Sciatic nerve (tissue), 2 donors: ENCODE data around the gene RIC8B. TPM values are rescaled to one million over a fixed set of nuclear protein-coding genes. Genes with fewer than 3 reads are reported as not detected.
A peak's percentile ranks its signal among the peaks of the same experiment; 100 is the strongest.

ENCODE experiments used
- ATAC-seq: fragments of 200-7000 bp; cut with Tn5 transposase; one replicate; pipeline ENCODE4 v1.9.1; 2020; ENCODE audit warnings: mild to moderate bottlenecking, moderate library complexity
- DNase-seq: peaks from one replicate; pipeline ENCODE4 v3.0.0-alpha.2; 2020; ENCODE audit warnings: low spot score
- intact Hi-C: fragments of 100-400 bp; cut with DNase I; formaldehyde crosslinking; loops from one replicate; pipeline ENCODE4 v1.14.2; 2022
- total RNA-seq: library from RNA; stranded (reverse); fragmentation: NEBNext Ultra II Directional; extraction: Animal tissue kit (Norgen Biotek cat#: 25700); gene quantifications from one replicate; pipeline ENCODE4 v1.2.1, GENCODE V29; 2021
- donor health status: DM: no; HTN: no; CAD: no.
- donor health status: DM: no; HTN: no; CAD: no.

RIC8B gene
- total RNA-seq, 1 donor from 2014 or later: 28.8 TPM

DNA sequence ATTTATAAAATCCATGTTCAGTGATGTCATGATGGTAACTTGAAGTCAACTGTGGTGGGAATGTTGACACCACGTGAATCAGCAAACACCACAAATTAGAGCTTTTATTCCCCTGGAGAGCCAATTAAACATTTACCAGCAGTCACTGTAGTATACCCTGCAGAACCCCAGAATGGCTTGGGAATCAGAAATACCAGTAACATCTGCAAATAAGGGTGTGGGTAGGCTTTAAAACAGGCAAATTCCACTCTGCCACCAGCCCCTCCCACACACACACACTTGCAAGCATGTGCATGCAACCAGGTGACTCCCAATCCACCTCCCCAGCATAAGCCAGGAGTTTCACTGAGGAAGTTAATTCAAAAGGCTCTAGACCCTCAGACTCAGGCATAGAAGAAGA is 117.6 kb downstream of the RIC8B start:
- ATAC-seq: no peak
- no peak for DNase-seq
- intact Hi-C loops: no loop called here

DNA sequence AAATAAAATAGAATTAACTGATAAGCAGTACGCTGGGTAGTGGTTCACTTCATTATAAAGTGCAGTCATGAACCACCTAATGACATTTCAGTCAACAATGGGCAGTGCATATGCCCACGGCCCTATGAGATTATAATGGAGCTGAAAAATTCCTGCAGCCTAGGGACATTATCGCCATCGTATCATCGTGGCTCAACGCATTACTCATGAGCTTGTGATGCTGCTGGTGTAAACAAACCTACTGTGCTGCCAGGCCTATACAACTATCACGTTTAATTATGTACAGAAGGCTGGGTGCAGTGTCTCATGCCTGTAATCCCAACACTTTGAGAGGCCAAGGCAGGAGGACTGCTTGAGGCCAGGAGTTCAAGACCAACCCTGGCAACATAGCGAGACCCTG is 119.0 kb downstream of the RIC8B start:
- DNase-seq: no peak
- intact Hi-C loops: no loop called here
- no peak for ATAC-seq

DNA sequence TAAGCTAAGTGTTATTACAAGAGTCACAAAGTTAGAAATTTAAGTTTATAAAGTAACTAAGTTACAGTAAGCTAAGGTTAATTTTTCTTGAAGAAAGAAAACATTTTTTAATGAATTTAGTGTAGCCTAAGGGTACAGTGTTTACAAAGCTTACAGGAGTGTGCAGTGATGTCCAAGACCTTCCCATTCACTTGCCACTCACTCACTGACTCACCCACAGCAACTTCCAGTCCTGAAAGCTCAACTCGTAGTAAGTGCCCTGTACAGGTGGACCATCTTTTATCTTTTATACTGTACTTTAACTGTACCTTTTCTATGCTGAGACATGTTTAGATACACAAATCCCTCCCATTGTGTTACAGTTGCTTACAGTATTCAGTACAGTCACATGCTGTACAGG is 120.3 kb downstream of the RIC8B start:
- intact Hi-C loops: no loop called here
- DNase-seq: no peak
- no peak for ATAC-seq

DNA sequence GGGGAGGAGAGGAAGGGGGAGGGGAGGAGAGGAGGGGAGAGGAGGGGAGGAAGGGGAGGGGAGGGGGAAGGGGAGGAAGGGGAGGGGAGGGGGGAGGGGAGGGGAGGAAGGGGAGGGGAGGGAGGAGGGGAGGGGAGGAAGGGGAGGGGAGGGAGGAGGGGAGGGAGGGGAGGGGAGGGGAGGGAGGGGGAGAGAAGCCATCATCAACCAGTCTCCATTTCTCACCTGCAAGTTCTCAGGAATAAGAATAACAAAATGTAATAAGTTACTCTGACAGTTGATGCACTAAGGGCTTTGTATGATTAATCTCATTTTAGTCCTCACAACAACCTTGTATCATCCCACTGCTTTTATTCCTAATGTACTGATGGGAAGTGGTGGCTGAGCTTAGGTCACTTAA is 122.1 kb downstream of the RIC8B start:
- intact Hi-C loops: no loop called here
- no peak for DNase-seq
- no peak for ATAC-seq

DNA sequence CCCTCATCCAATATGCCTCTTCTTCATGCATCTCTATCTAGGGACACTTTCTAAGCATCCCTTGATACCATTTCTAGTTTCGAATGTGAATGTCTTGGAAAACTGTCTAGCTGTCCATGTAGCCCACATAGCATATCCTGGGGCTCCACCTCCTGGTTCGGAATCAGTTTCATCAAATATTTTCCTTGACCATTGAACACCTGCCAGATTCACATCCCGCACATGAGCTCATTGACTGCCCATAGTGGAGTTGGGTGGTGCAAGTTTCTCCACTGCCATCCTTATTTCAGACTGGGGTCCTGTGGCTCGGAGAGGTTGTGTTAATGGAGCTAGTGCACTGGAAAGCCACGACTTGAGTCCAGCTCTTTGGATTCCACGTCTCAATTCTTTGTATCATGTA is 122.6 kb downstream of the RIC8B start:
- ATAC-seq: peak; percentile 25
- DNase-seq: no peak
- intact Hi-C loops: no loop called here

DNA sequence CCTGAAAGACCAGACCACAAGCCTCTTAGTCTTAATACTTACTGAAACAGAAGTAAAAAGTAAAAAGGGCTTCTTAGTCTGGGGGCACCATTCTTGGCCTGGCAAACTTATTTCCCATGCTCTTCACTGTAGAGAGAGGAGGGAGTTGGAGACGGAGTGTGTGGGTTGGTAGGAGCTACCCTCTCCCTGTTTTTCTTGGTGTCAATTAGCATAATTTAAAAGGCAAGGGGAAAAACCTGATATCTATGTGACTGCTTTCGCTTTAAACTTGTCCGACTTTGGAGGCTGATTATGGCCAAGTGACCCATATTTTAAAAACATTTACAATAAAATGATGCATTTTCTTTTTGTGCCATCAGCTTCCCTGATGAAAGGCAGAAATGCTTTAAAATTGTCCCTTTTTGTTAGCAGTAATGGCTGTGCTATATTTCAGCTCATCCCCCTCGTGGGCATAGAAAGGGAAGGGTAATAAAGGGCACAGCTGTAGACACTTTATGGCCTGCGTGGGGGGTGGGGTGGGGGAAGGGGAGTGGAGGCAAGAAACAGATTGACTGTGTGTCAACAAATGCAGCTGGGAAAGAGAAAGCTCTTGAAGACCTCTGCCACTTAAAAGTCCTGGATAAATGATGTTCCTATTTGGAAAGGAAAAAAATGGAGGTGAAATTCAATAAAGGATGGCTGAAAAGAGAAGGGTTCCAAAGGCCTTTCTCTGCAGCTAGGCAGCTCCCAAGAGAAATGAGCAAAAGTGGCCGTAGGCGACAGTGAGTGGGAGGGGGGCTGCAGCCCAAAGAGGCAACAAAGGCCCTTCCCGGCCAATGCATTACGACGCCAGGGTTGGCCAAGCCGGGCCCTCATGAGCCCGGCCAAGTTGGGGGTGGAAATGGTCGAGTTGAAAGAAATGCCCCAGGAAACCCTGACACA is 123.8 kb downstream of the RIC8B start:
- intact Hi-C loops: no loop called here
- ATAC-seq (peak; percentile 64), DNase-seq (no peak)

DNA sequence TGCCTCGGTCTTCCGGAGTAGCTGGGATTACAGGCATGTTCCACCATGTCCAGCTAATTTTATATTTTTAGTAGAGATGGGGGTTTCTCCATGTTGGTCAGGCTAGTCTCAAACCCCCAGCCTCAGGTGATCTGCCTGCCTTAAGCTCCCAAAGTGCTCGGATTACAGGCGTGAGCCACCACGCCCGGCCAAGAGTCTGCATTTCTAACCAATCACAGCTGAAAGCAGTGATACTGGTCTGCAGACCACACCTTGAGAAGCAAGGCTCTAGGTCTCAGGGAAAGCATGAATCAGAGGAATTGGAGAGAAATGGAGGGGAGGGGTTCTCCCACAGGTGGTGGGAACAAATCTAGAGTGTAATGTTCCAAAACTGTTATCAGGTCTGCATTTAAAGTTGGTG is 126.1 kb downstream of the RIC8B start:
- intact Hi-C loops: no loop called here

DNA sequence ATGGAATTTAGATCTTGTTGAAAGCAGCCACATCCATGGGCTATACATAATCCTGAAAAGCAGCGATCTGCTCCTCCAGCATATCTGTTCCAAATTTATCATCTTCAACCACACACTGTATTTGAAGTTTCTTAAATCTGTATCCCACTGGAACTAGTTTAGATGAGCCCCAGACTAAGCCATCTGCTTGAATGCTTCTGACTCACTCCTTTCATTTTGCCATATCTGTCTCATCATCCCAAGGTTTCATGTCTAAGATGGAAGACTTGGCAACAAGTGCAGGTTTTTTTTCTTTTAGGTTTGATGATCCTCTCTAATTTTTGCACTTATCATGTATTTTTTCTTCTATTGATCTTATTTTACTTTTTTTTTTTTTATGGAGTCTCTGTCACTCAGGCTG is 126.8 kb downstream of the RIC8B start:
- intact Hi-C loops: no loop called here
- ATAC-seq: no peak
- DNase-seq: no peak

More for the DNA sequence above, 126.1 kb downstream of the RIC8B start:
- no peak for ATAC-seq
- no peak for DNase-seq

DNA sequence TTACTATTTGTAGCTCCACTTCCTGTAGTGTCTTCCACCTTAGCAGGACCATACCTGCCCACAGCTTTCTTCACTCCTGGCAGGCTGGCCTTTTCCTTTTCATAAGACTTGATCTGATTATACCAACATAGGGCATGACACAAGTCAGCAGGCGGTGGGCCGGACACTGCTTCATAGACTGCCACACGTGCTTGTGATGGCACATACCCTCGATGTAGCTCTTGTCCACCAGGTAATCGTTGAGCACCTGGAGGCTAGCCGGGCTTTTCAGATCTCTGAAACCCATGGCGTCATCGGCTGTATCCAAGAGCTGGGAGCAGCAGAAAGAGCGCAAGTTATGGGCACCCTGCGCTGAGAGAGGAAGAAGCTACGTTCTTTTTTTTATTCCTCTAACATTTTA is 127.6 kb downstream of the RIC8B start:
- ATAC-seq: no peak
- no peak for DNase-seq
- intact Hi-C loops: no loop called here

DNA sequence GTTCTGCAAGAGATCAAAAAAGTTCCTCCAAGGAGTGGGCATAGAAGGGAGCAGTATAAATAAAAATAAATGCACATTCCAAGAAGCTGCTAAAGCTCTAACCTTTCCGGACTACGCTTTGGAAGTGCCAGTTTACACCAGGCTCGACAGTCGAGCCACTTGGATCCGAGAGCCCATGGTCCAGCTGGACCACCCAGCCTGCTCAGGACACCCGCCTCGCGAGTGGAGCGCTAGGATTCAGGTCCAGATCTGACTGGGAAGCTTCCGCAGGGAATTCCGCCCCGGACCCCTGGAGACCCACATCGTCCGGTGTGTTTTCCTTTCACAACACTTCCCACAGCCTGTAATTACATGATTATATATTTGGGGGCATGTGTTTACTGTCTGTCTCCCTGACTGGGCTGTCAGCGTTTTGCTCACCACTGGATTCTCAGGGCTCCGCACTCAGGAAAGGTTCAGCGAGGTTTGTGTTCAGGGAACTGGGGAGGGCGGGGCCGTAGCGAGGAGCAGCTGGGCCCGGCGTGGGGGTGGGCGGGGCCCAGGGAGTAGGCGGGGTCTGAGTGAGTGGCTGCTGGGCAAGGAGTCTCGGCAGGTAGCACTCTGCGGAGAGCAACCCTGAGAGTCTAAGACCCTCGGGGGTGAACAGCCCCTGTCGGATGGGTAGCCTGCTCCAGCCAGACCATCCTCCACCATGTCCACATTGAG is 128.9 kb downstream of the RIC8B start:
- ATAC-seq (peak; percentile 96), DNase-seq (peak; percentile 84)
- intact Hi-C loops: no loop called here

DNA sequence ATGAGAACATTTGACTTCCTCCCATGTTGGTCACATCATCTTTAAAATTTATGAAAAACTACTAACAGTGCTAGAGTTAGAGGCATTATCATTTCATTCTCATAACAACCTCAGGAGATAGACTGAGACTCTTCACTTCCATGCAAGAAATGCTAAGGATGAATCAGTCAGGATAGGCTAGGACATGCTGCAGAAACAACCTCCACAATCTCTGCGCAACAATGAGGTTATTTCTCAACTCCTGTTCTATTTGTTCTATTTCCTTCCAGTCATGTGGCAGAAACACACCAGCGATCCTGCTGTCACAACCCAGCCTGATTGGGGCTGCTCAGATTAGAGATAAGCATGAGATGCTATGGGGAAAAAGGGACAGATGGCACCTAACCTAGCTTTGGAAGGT is 132.2 kb downstream of the RIC8B start:
- no peak for DNase-seq
- intact Hi-C loops: no loop called here
- no peak for ATAC-seq

DNA sequence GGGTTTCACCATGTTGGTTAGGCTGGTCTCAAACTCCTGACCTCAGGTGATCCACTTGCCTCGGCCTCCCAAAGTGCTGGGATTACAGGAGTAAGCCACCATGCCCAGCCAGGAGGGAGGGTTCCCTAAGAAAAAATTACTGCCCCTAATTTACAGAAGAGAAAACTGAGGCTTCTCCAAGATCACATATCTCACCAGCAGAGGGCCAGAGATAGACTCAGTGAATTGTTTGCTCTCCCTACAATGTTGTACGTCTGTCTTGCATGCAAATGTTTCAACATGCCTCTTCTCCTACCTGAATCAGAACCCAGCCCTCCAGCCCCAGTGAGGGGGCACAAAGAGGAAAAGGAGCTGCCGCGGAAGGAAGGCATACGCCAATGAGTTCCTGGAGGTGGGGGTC is 132.9 kb downstream of the RIC8B start:
- intact Hi-C loops: no loop called here
- DNase-seq (no peak), ATAC-seq (no peak)

DNA sequence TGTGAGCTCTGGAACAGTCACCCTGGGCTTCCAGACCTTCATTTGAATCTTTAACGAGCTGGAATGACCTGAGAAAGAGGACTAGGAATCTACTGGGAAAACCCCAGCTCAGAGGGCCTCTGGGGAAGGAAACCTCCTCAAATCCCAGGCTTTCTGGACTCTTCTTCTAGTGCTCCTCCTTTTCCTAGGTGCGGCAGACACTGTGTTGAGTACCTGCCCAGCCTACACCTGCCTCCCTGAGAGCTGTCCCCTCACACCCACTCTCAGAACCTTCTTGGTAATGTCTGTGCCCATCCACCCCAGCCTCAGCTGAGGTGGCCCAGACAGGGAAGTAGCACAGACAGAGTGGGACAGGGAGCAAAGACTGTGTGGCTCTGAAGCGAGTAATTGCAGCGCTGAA is 133.4 kb downstream of the RIC8B start:
- intact Hi-C loops: no loop called here
- no peak for ATAC-seq

DNA sequence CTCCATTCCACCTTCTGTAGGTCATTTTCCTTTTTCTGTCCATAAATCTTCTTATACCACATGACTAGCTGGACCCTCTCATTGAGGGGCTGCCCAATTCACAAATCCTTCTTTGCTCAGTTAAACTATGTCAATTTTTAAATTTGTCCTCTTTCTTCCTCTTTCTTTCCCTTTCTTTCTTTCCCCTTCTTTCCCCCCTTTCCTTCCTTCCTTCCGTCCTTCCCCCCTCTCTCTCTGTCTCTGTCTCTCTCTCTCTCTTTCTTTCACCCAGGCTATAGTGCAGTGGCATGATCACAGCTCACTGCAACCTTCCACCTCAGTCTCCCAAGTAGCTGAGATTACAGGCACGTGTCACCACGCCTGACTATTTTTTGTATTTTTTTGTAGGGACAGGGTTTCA is 134.1 kb downstream of the RIC8B start:
- DNase-seq (no peak), ATAC-seq (no peak)
- intact Hi-C loops: no loop called here

More for the DNA sequence above, 133.4 kb downstream of the RIC8B start:
- no peak for DNase-seq

DNA sequence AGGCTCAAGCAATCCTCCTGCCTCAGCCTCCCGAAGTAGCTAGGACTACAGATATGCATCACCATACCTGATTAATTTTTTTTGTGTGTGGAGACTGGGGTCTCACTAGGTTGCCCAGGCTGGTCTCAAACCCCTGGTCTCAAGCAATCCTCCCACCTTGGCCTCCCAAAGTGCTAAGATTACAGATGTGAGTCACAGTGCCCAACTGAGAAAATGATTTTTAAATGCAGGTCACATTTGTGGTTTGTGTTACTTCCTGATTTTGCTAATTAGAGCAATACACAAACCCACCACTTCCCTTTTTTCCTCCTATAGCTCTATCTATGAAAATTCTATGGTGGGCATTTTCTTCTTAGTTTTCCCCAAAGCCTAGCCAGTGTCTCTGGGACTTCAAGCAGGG is 135.7 kb downstream of the RIC8B start:
- intact Hi-C loops: loop anchor here (10.0 kb wide), 1 partner anchor 525 kb away; no protein-coding TSS in a partner anchor
- DNase-seq: no peak
- ATAC-seq: no peak

DNA sequence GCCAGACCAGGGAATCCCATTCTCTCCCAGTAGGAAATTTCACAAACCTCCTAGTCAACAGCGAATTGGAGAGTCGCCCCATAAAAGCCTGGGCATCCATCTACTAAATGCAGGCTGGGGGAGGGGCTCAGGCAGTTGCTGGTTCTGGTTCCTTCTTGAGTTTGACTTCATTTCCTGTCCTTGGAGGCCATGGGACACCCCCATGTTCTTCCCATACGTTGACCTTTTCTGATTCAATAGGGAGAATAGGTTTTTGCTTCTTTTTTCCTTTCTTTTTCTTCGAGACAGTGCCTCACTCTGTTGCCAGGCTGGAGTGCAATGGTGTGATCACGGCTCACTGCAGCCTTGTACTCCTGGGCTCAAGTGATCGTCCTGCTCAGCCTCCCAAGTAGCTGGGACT is 137.1 kb downstream of the RIC8B start:
- intact Hi-C loops: loop anchor here (10.0 kb wide), 1 partner anchor 527 kb away; no protein-coding TSS in a partner anchor
- DNase-seq (no peak), ATAC-seq (no peak)

DNA sequence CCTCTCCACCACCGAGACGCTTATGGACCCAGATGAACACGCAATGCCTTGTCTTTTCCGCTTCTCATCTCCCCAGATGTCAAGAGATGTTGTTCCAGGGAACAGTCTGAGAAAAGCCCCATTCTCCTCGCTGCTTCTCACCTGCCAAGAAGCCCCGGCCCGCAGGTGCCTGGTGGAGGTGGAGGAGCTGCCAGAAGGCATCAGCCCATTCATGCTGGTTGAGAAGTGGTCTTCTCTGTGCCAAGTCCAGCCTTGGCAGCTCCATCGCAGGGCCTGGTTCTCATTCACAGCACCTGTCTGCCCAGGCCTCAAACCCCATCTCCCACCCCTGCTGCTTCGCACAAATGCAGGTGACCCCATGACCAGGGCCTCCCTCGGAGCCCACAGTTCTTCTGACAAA is 139.0 kb downstream of the RIC8B start:
- no peak for ATAC-seq
- no peak for DNase-seq
- intact Hi-C loops: loop anchor here (10.0 kb wide), 1 partner anchor 529 kb away; no protein-coding TSS in a partner anchor

DNA sequence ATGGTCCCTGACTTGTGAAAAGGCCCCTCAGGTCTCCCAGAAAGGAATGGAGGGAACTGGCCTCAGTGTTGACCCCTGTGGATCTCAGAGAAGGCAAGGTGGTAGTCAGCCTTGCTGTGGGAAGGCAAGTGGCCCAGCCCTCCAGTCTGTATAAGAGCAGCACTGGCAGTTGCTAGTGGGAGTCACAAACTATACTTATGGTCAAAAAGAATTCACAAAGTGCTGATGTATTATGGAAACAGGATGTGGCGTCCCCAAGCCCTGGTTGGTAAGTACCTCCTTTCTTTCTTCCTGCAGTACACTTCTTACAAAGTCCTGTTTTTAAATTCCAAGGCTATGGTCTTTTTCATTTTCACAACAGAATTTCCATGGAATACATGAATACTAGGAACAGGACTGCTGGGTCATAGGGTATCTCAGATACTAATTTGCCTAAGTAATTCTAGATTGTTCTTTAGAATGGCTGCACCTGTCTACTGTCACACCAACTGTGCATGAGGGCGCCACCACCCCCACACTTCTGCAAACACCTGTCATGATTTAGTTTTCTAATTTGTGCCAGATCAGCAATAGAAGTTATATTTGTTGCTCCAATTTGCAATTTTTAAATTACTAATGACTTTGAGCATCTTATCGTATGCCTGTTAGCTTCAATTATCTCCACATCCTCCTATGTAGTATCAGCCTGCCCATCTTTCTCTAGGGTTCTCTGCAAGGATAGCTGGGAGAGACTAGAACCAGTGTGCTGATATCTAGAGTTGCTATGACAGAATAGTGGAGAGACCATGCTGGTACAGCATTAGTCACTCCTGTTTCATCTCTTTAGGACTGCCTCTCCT is 140.5 kb downstream of the RIC8B start:
- ATAC-seq: no peak
- DNase-seq: no peak
- intact Hi-C loops: loop anchor here (10.0 kb wide), 1 partner anchor 530 kb away; no protein-coding TSS in a partner anchor

DNA sequence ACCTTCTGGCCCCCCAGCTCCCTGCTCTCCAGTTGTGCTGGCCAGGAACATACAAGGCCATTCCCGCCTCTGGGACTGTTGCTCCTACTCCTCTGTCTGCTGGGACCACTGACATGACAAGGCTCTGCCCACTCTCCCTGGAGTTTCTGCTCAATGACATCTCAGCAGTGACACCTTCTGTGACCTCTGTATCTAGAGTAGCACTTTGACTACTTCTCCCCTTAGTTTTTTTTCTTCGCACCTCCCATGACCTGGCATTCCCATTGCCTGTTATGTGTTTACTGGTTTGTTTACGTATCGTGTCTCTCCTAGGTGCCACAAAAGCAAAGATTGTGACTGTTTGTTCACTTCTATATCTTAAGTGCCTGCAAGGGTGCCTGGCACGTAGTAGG is 141.1 kb downstream of the RIC8B start:
- no peak for DNase-seq
- intact Hi-C loops: loop anchor here (10.0 kb wide), 1 partner anchor 531 kb away; no protein-coding TSS in a partner anchor
- ATAC-seq: no peak
